ENCODE measurements around the gene WDR37.

- TF ChIP-seq POLR2A (IDR thresholded peaks at IDR 0.05) (no peak), CTCF (IDR thresholded peaks at IDR 0.05) (no peak)
Measured at GRCh38 chr10:1163831-1164230, 107.6 kb downstream of the WDR37 start.
